Measurements from ENCODE around the gene ENTHD1. TPM values are rescaled to one million over a fixed set of nuclear protein-coding genes. Genes with fewer than 3 reads are reported as not detected.
A peak's percentile ranks its signal among the peaks of the same experiment; 100 is the strongest.
"Not testable (repeated sequence)": the region's sequence is repeated elsewhere in the genome, so short reads cannot be mapped to it uniquely, and the experiment has no call there.

Gene ENTHD1
- total RNA-seq, 2 experiments from 2014 or later, result 0.47 TPM; not detected in 1

- Mint-ChIP-seq H3K27ac (no peak overlapping the region), H3K4me3 (no peak overlapping the region), H3K4me1 (ENCODE audit: low read depth) (peaks cover 21% of the 10 kb centered on the region), H3K27me3 (no peaks in the 10 kb centered on the region), H3K9me3 (no peaks in the 10 kb centered on the region), H3K36me3 (ENCODE audit: low read depth) (no peaks in the 10 kb centered on the region)
- intact Hi-C loops (cut with DNase I, micrococcal nuclease), result no loop called here
- DNase-seq (no peak), ATAC-seq (ENCODE audit: poor library complexity) (peak; percentile 51)
- Histone ChIP-seq H3K4me3 (ENCODE audit: low read length) (no peak overlapping the region), H3K27ac (ENCODE audit: low read depth in 1 of 2, low read length in 2 of 2) (no peak overlapping the region), H3K4me1 (ENCODE audit: insufficient read depth, low read length) (peaks cover 17% of the 10 kb centered on the region), H3K9me3 (ENCODE audit: control insufficient read depth in 1 of 2, insufficient read depth in 1 of 2, low read length in 2 of 2) (no peaks in the 10 kb centered on the region), H3K36me3 (ENCODE audit: insufficient read depth, low read length) (no peaks in the 10 kb centered on the region), H3K27me3 (ENCODE audit: control insufficient read depth in 1 of 2, insufficient read depth in 2 of 2, low read length in 2 of 2) (no peaks in the 10 kb centered on the region)
- ChIA-PET POLR2A (interaction anchor here (1.2 kb wide), 1 partner anchor 23 kb away, joined by 3 read pairs; no protein-coding TSS in a partner anchor), CTCF (no interaction called here)
- no peak for TF ChIP-seq CTCF (IDR thresholded peaks at IDR 0.05)
These were observed 1.1 kb upstream of the ENTHD1 start for GRCh38 chr22:39894554-39895092.

GRCh38 chr22:39889924-39890323 is 3.6 kb downstream of the ENTHD1 start:
- CTCF ChIA-PET; H3K9me3 ChIP-seq (ENCODE audit: control insufficient read depth in 1 of 2, insufficient read depth in 1 of 2, low read length in 2 of 2); H3K27me3 Mint-ChIP-seq; H3K9me3 Mint-ChIP-seq; H3K4me3 Mint-ChIP-seq; H3K27ac Mint-ChIP-seq; H3K4me1 ChIP-seq (ENCODE audit: insufficient read depth, low read length); DNase-seq; intact Hi-C loops (cut with DNase I, micrococcal nuclease); H3K27ac ChIP-seq (ENCODE audit: low read depth in 1 of 2, low read length in 2 of 2); H3K36me3 ChIP-seq (ENCODE audit: insufficient read depth, low read length); ATAC-seq (ENCODE audit: poor library complexity); H3K36me3 Mint-ChIP-seq (ENCODE audit: low read depth); H3K4me3 ChIP-seq (ENCODE audit: low read length); H3K27me3 ChIP-seq (ENCODE audit: control insufficient read depth in 1 of 2, insufficient read depth in 2 of 2, low read length in 2 of 2): not testable (repeated sequence)
- POLR2A ChIA-PET, result interaction anchor here (0.9 to 1.5 kb wide), 2 partner anchors 9 to 31 kb away, joined by 3 to 4 read pairs; no protein-coding TSS in a partner anchor
- H3K4me1 Mint-ChIP-seq (ENCODE audit: low read depth), result peaks cover 13% of the 10 kb centered on the region

GRCh38 chr22:39883057-39883456 is 10.5 kb downstream of the ENTHD1 start:
- intact Hi-C loops (cut with DNase I, micrococcal nuclease), result no loop called here
- no peaks in the 10 kb centered on the region for H3K27me3 ChIP-seq (ENCODE audit: control insufficient read depth in 1 of 2, insufficient read depth in 2 of 2, low read length in 2 of 2)
- DNase-seq (no peak), ATAC-seq (ENCODE audit: poor library complexity) (no peak)
- Mint-ChIP-seq H3K36me3 (ENCODE audit: low read depth) (no peaks in the 10 kb centered on the region), H3K9me3 (no peaks in the 10 kb centered on the region), H3K4me3 (no peak overlapping the region), H3K27ac (no peak overlapping the region), H3K27me3 (no peaks in the 10 kb centered on the region), H3K4me1 (ENCODE audit: low read depth) (no peaks in the 10 kb centered on the region)
- no peak overlapping the region for H3K4me3 ChIP-seq (ENCODE audit: low read length)
- H3K9me3 ChIP-seq (ENCODE audit: control insufficient read depth in 1 of 2, insufficient read depth in 1 of 2, low read length in 2 of 2), result no peaks in the 10 kb centered on the region
- ChIA-PET POLR2A (no interaction called here), CTCF (interaction anchor here (0.6 kb wide), 2 partner anchors 57 to 716 kb away, joined by 3 to 4 read pairs; no protein-coding TSS in a partner anchor)
- no peak for TF ChIP-seq CTCF (IDR thresholded peaks at IDR 0.05)
- no peaks in the 10 kb centered on the region for H3K36me3 ChIP-seq (ENCODE audit: insufficient read depth, low read length)
- no peaks in the 10 kb centered on the region for H3K4me1 ChIP-seq (ENCODE audit: insufficient read depth, low read length)
- H3K27ac ChIP-seq (ENCODE audit: low read depth in 1 of 2, low read length in 2 of 2), result no peak overlapping the region

GRCh38 chr22:39880722-39881121 is 12.8 kb downstream of the ENTHD1 start:
- intact Hi-C loops (cut with DNase I, micrococcal nuclease), result no loop called here
- H3K27me3 Mint-ChIP-seq, result no peaks in the 10 kb centered on the region
- no peaks in the 10 kb centered on the region for H3K36me3 Mint-ChIP-seq (ENCODE audit: low read depth)
- no peaks in the 10 kb centered on the region for H3K36me3 ChIP-seq (ENCODE audit: insufficient read depth, low read length)
- H3K27ac ChIP-seq (ENCODE audit: low read depth in 1 of 2, low read length in 2 of 2), result no peak overlapping the region
- ChIA-PET POLR2A (no interaction called here), CTCF (no interaction called here)
- H3K4me1 Mint-ChIP-seq (ENCODE audit: low read depth), result no peaks in the 10 kb centered on the region
- no peak for TF ChIP-seq CTCF (IDR thresholded peaks at IDR 0.05)
- H3K9me3 ChIP-seq (ENCODE audit: control insufficient read depth in 1 of 2, insufficient read depth in 1 of 2, low read length in 2 of 2), result no peaks in the 10 kb centered on the region
- H3K4me3 ChIP-seq (ENCODE audit: low read length), result no peak overlapping the region
- ATAC-seq (ENCODE audit: poor library complexity), result no peak
- H3K4me1 ChIP-seq (ENCODE audit: insufficient read depth, low read length), result no peaks in the 10 kb centered on the region
- no peak overlapping the region for H3K27ac Mint-ChIP-seq
- no peak overlapping the region for H3K4me3 Mint-ChIP-seq
- DNase-seq, result no peak
- H3K27me3 ChIP-seq (ENCODE audit: control insufficient read depth in 1 of 2, insufficient read depth in 2 of 2, low read length in 2 of 2), result no peaks in the 10 kb centered on the region
- H3K9me3 Mint-ChIP-seq, result no peaks in the 10 kb centered on the region

All from CD4-positive, alpha-beta T cell (primary cell).